GM12878 (cell line): Measurements from ENCODE around the gene IQCH. TPM values are rescaled to one million over a fixed set of nuclear protein-coding genes. Genes with fewer than 3 reads are reported as not detected.

Experiments used
- ATAC-seq: fragments of 200-7000 bp; cut with Tn5 transposase; 3 replicates; pipeline ENCODE4 v1.9.1; 2020; ENCODE audit warnings: mild to moderate bottlenecking, moderate library complexity
- BruUV-seq: library from RNA; stranded (reverse); fragments of 400-500 nt; replicated peaks from 2 replicates; lab custom pipeline; 2021; lab: Mats Ljungman, UMichigan
- CTCF ChIA-PET: fragments of 300-600 bp; sonication (Branson Sonifier 250); formaldehyde crosslinking; extraction: SDS; loops from one replicate; lab custom pipeline; 2021; ENCODE audit warnings: inconsistent platforms; lab: Yijun Ruan, JAX
- POLR2A ChIA-PET: fragments of 350-600 bp; formaldehyde crosslinking; extraction: SDS; loops from one replicate; lab custom pipeline; 2021; ENCODE audit warnings: inconsistent platforms; lab: Charles Lee
- RAD21 ChIA-PET: fragments of 300-600 bp; sonication (Branson Sonifier 250); formaldehyde crosslinking; loops from one replicate; lab custom pipeline; 2023; ENCODE audit warnings: antibody characterized with exemption; ENCODE audit not compliant: unreplicated experiment; lab: Charles Lee
- SMC1A ChIA-PET: fragments of 300-600 bp; sonication (Branson Sonifier 250); formaldehyde crosslinking; loops from one replicate; lab custom pipeline; 2023; ENCODE audit not compliant: unreplicated experiment, uncharacterized antibody; lab: Charles Lee
- DNase-seq: peaks from one replicate; pipeline ENCODE4 v3.0.0-alpha.2; 2011; ENCODE audit warnings: low read depth, low spot score
- FAIRE-seq: peaks from 3 replicates; lab custom pipeline; 2011; peaks lifted over from hg19 to GRCh38; lab: Jason Lieb, UNC
- H2AFZ ChIP-seq: 2 replicates; pipeline ENCODE4 v1.6.0; 2011; ENCODE audit warnings: low read depth, low read length, control low read depth; ENCODE audit not compliant: control insufficient read depth
- H3K27ac ChIP-seq: 2 replicates; pipeline ENCODE4 v1.5.1; 2011; ENCODE audit warnings: control low read depth; ENCODE audit not compliant: control insufficient read depth, insufficient read depth
- H3K27me3 ChIP-seq, 2 experiments: replicated peaks in 1 of 2; 2 replicates each; pipeline versions ENCODE4 v1.6.0 to v1.6.1; 2011; ENCODE audit warnings: low read length in 1 of 2; ENCODE audit not compliant: control insufficient read depth in 2 of 2, insufficient read depth in 2 of 2
- H3K36me3 ChIP-seq, 2 experiments: 2 replicates each; pipeline ENCODE4 v1.5.1; 2011; ENCODE audit warnings: low read length in 1 of 2; ENCODE audit not compliant: control insufficient read depth in 2 of 2, insufficient read depth in 2 of 2
- H3K4me1 ChIP-seq: 2 replicates; pipeline ENCODE4 v1.6.1; 2011; ENCODE audit warnings: mild to moderate bottlenecking, low read length, moderate library complexity, mixed read lengths; ENCODE audit not compliant: control insufficient read depth, insufficient read depth
- H3K4me2 ChIP-seq: 2 replicates; pipeline ENCODE4 v1.6.0; 2011; ENCODE audit warnings: control low read depth; ENCODE audit not compliant: control insufficient read depth, insufficient read depth
- H3K4me3 ChIP-seq: fragments of 200-600 bp; sonication (generic); 2 replicates; pipeline ENCODE4 v1.5.1; 2016
- H3K79me2 ChIP-seq: 2 replicates; pipeline ENCODE4 v1.6.0; 2011; ENCODE audit warnings: low read length; ENCODE audit not compliant: control insufficient read depth, insufficient read depth
- H3K9ac ChIP-seq: 2 replicates; pipeline ENCODE4 v1.8.0; 2011; ENCODE audit warnings: low read length, control low read depth, mixed read lengths; ENCODE audit not compliant: control insufficient read depth, insufficient read depth
- H3K9me3 ChIP-seq: replicated peaks from 3 replicates; pipeline ENCODE4 v1.5.1; 2011; ENCODE audit warnings: mild to moderate bottlenecking, low read length; ENCODE audit not compliant: control insufficient read depth, insufficient read depth
- H4K20me1 ChIP-seq: 2 replicates; pipeline ENCODE4 v1.6.0; 2011; ENCODE audit not compliant: control insufficient read depth, insufficient read depth
- BCLAF1 ChIP-seq: fragments of 450-650 bp; IDR thresholded peaks from 2 replicates; pipeline ENCODE4 v1.6.1; 2017; ENCODE audit warnings: antibody characterized with exemption, mild to moderate bottlenecking, moderate library complexity
- CHD1 ChIP-seq: IDR thresholded peaks from 2 replicates; pipeline ENCODE4 v1.6.1; 2012; ENCODE audit warnings: low read depth, low read length, improper control_type of control experiment
- SREBF1 ChIP-seq: IDR thresholded peaks from 2 replicates; pipeline ENCODE4 v1.6.1; 2012; ENCODE audit warnings: mild to moderate bottlenecking, low read length
- STAT1 ChIP-seq: fragments of 450-650 bp; conservative IDR thresholded peaks from 2 replicates; pipeline ENCODE4 v1.6.1; 2014; ENCODE audit warnings: antibody characterized with exemption, mild to moderate bottlenecking
- ZSCAN29 ChIP-seq: fragments of 450-650 bp; IDR thresholded peaks from 2 replicates; pipeline ENCODE4 v1.6.1; 2017; ENCODE audit warnings: mild to moderate bottlenecking, moderate library complexity
- WGBS: methylation state at CpG from one replicate; pipeline ENCODE4 v1.1.6; 2016; ENCODE audit warnings: low lambda C conversion rate; ENCODE audit not compliant: insufficient replicate concordance, insufficient coverage; ENCODE audit errors: missing lambda C conversion rate; 5-methylcytosine and 5-hydroxymethylcytosine counted together
- in situ Hi-C: fragments of 300-500 bp; cut with MboI; formaldehyde crosslinking; loops from 9 replicates; pipeline ENCODE4 v1.14.3; 2018; ENCODE audit warnings: mixed read lengths
- intact Hi-C: fragments of 100-400 bp; cut with micrococcal nuclease; formaldehyde crosslinking; loops from one replicate; pipeline ENCODE4 v1.14.2; 2022; ENCODE audit not compliant: unreplicated experiment
- polyA plus RNA-seq, 11 experiments: library from polyadenylated mRNA; depleted of rRNA in 4 of 11; unstranded in 6 of 11; stranded (reverse) in 5 of 11; fragments of >200 nt; fragmentation: Nextera tagmentation in 4 of 11; fragmentation: Illumina TruSeq in 1 of 11; extraction: Ambion mirVana in 4 of 11; extraction: Trizol in 1 of 11; gene quantifications; 1 replicate in 1 of 11; 2 replicates in 10 of 11; pipeline versions ENCODE4 v1.2.1 to v1.2.3, GENCODE V29; 2011 to 2016; ENCODE audit warnings: inconsistent platforms in 2 of 11, missing spikeins in 2 of 11, low read depth in 1 of 11
- total RNA-seq, 4 experiments: library from RNA; depleted of rRNA in 3 of 4; stranded (reverse); fragments of >200 nt in 3 of 4; fragmentation: Illumina TruSeq in 1 of 4; extraction: Trizol in 1 of 4; gene quantifications; 2 replicates each; pipeline versions ENCODE4 v1.2.1 to v1.2.3, GENCODE V29; 2013 to 2021

Gene IQCH
- total and polyA plus RNA-seq, 10 of the 15 experiments (the other 5 are each of a cell fraction or from before 2014, with no cell fraction given), result 0.29 to 1.3 (median 0.99) TPM

GRCh38 chr15:67311731-67312130 is 57.1 kb downstream of the IQCH start:
- no peak overlapping the region for H3K4me2 ChIP-seq
- BruUV-seq, result no TSS peak
- ATAC-seq (no peak), FAIRE-seq (no peak), DNase-seq (no peak)
- no peaks in the 10 kb centered on the region for H3K9me3 ChIP-seq
- no peaks in the 10 kb centered on the region for H3K36me3 ChIP-seq
- no peak overlapping the region for H3K27ac ChIP-seq
- H3K4me3 ChIP-seq, result no peak overlapping the region
- ChIA-PET RAD21 (no interaction called here), SMC1A (no interaction called here), POLR2A (no interaction called here), CTCF (interaction anchor here (2.1 kb wide), 1 partner anchor 365 kb away, joined by 8 read pairs; no protein-coding TSS in a partner anchor)
- in situ Hi-C loops, result no loop called here
- WGBS, result 88% methylated on average over 1 of the region's 1 CpG
- H3K27me3 ChIP-seq, result no peaks in the 10 kb centered on the region
- no peak overlapping the region for H3K9ac ChIP-seq
- no peaks in the 10 kb centered on the region for H3K4me1 ChIP-seq
- no peaks in the 10 kb centered on the region for H4K20me1 ChIP-seq
- H3K79me2 ChIP-seq, result no peaks in the 10 kb centered on the region
- intact Hi-C loops, result loop anchor here (10.0 kb wide), 1 partner anchor 123 kb away; no protein-coding TSS in a partner anchor
- TF ChIP-seq STAT1 (no peak), CHD1 (no peak), SREBF1 (no peak), BCLAF1 (no peak), ZSCAN29 (no peak)
- no peak overlapping the region for H2AFZ ChIP-seq
